Measurements from ENCODE around the gene KRTAP21-3. TPM values are rescaled to one million over a fixed set of nuclear protein-coding genes. Genes with fewer than 3 reads are reported as not detected.

The KRTAP21-3 gene
- total RNA-seq, 1 donor, result not detected

DNA sequence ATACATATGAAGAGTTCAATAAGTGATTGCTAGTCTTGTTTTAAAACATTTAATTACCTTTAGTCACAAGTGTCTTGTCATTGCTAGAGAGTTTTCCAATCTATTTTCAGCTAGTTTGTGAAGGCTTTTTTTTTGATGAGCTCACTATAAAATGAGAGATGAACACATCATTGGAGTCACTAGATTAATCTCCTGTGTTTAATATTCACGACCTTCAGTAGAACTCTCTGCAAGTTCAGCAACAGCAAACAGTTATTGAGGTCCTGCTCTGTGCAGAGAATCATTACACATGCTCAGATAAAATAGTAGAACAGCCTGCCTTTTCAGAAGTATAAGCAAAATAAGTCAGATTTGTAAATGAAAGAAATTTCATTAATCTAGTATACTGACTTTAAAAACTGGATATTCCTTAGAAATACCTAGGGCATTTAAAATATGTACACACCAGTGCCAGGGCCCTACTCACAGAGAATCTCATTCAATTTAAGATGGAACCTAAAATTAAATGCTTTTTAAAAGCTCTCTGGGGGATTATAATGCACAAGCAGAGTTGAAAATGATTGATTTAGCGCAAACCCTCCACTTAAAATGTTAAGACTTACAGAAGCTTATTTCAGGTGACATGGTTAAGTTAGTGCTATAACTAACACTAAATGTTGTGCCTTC, 45.5 kb downstream of the KRTAP21-3 start:
- H3K4me3 ChIP-seq (ENCODE audit: low read depth, low read length), result no peak overlapping the region
- TF ChIP-seq, protein P1, sequence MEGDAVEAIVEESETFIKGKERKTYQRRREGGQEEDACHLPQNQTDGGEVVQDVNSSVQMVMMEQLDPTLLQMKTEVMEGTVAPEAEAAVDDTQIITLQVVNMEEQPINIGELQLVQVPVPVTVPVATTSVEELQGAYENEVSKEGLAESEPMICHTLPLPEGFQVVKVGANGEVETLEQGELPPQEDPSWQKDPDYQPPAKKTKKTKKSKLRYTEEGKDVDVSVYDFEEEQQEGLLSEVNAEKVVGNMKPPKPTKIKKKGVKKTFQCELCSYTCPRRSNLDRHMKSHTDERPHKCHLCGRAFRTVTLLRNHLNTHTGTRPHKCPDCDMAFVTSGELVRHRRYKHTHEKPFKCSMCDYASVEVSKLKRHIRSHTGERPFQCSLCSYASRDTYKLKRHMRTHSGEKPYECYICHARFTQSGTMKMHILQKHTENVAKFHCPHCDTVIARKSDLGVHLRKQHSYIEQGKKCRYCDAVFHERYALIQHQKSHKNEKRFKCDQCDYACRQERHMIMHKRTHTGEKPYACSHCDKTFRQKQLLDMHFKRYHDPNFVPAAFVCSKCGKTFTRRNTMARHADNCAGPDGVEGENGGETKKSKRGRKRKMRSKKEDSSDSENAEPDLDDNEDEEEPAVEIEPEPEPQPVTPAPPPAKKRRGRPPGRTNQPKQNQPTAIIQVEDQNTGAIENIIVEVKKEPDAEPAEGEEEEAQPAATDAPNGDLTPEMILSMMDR (IDR thresholded peaks at IDR 0.05; ENCODE audit: insufficient read depth, low read depth, low read length), result no peak
- DNase-seq (ENCODE audit: low read depth), result no peak

DNA sequence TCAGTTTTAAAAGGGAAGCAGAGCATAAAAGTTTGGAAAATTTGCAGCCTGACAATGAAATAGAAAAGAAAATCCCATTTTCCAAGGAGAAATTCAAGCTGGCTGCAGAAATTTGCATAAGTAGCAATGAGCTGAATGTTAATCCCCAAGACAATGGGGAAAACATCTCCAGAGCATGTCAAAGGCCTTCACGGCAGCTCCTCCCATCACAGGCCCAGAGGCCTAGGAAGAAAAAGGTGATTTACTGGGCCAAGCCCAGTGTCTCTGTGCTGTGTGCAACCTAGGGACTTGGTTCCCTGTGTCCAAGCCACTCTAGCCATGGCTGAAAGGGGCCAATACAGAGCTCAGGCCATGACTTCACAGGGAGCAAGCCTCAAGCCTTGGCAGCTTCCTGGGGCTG, 49.8 kb downstream of the KRTAP21-3 start:
- no peak overlapping the region for H3K4me3 ChIP-seq (ENCODE audit: low read depth, low read length)
- no peak for DNase-seq (ENCODE audit: low read depth)
- TF ChIP-seq, protein P1 (IDR thresholded peaks at IDR 0.05; ENCODE audit: insufficient read depth, low read depth, low read length), result no peak

Small RNA genes within 50 kb of the gene (small RNA-seq; reads per million reads assigned to genes)
- not detected for gene AP000244.1
- gene KRTAP21-3, result not detected

Other genes with a start within 250 kb of the KRTAP21-3 start
- not detected in 2 replicates for gene KRTAP19-1, start 238.4 kb downstream of the KRTAP21-3 start, total RNA-seq
- gene KRTAP19-2, start 231.3 kb downstream of the KRTAP21-3 start, total RNA-seq, result not detected in 2 replicates
- not detected in 2 replicates for gene KRTAP19-3, start 226.8 kb downstream of the KRTAP21-3 start, total RNA-seq
- gene KRTAP19-4, start 221.6 kb downstream of the KRTAP21-3 start, total RNA-seq, result not detected in 2 replicates
- gene KRTAP19-5, start 216.6 kb downstream of the KRTAP21-3 start, total RNA-seq, result not detected in 2 replicates
- not detected in 2 replicates for gene KRTAP19-6, start 176.9 kb downstream of the KRTAP21-3 start, total RNA-seq
- gene KRTAP19-7, start 157.5 kb downstream of the KRTAP21-3 start, total RNA-seq, result not detected in 2 replicates
- gene KRTAP22-2, start 128.4 kb downstream of the KRTAP21-3 start, total RNA-seq, result not detected in 2 replicates
- not detected in 2 replicates for gene KRTAP6-3, start 126.3 kb downstream of the KRTAP21-3 start, total RNA-seq
- gene KRTAP6-2, start 119.9 kb downstream of the KRTAP21-3 start, total RNA-seq, result not detected in 2 replicates
- not detected in 2 replicates for gene KRTAP22-1, start 117.7 kb downstream of the KRTAP21-3 start, total RNA-seq
- gene KRTAP6-1, start 104.8 kb downstream of the KRTAP21-3 start, total RNA-seq, result not detected in 2 replicates
- not detected in 2 replicates for gene KRTAP20-1, start 102.4 kb downstream of the KRTAP21-3 start, total RNA-seq
- gene KRTAP20-4, start 98.2 kb downstream of the KRTAP21-3 start, total RNA-seq, result not detected in 2 replicates
- not detected in 2 replicates for gene KRTAP20-2, start 83.6 kb downstream of the KRTAP21-3 start, total RNA-seq
- gene KRTAP20-3, start 75.9 kb downstream of the KRTAP21-3 start, total RNA-seq, result not detected in 2 replicates
- gene KRTAP21-2, start 28.5 kb upstream of the KRTAP21-3 start, total RNA-seq, result not detected in 2 replicates
- gene KRTAP21-1, start 36.7 kb upstream of the KRTAP21-3 start, total RNA-seq, result not detected in 2 replicates
- gene KRTAP8-1, start 94.5 kb upstream of the KRTAP21-3 start, total RNA-seq, result not detected in 2 replicates
- gene KRTAP7-1, start 111.0 kb upstream of the KRTAP21-3 start, total RNA-seq, result not detected in 2 replicates
- not detected in 2 replicates for gene KRTAP11-1, start 162.8 kb upstream of the KRTAP21-3 start, total RNA-seq